Stomach (tissue), 4 donors: ENCODE results near the gene GPAT2.
"Not testable (repeated sequence)": the region's sequence is repeated elsewhere in the genome, so short reads cannot be mapped to it uniquely, and the experiment has no call there.

Source experiments
- EP300 ChIP-seq: sonication (generic); formaldehyde crosslinking; IDR thresholded peaks from one replicate; pipeline ENCODE4 v1.6.1; 2017; ENCODE audit warnings: antibody characterized with exemption
- POLR2A ChIP-seq, 4 donors: fragments of 450-650 bp; IDR thresholded peaks; one replicate each; pipeline ENCODE4 v1.6.1; 2016; ENCODE audit warnings: antibody characterized with exemption in 4 of 4, control low read depth in 2 of 4, mild to moderate bottlenecking in 1 of 4, moderate library complexity in 1 of 4

DNA sequence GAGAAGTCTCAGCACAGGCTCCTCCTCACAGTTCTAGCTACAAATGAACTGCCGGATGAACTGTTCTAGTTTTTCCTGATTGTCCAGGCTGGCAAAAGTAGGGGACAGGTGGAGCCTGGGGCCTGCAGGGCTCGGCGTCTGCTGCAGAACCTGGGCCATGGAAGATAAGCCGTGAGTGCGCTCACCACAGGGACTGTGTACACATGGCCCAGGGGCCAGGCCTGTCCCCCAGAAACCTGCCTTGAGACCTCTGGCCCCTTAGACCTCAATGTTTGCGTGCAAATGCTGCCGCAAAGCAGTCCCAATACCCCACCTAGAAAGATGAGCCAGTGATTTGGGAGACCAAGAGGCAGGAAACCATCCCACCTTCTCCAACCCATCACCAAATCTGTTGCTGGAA lies 12.6 kb downstream of the GPAT2 start:
- not testable (repeated sequence) for TF ChIP-seq POLR2A (IDR thresholded peaks at IDR 0.05); EP300
